K562 (cell line): Measurements from ENCODE around the gene RCL1. TPM values are rescaled to one million over a fixed set of nuclear protein-coding genes. Genes with fewer than 3 reads are reported as not detected.
A peak's percentile ranks its signal among the peaks of the same experiment; 100 is the strongest.

Experiments used
- EWSR1 ChIP-seq: fragments of 450-650 bp; IDR thresholded peaks from 2 replicates; pipeline ENCODE4 v1.6.1; 2018; ENCODE audit warnings: borderline replicate concordance, mild to moderate bottlenecking, low read depth, moderate library complexity; ENCODE audit not compliant: partially characterized antibody
- FOXM1 ChIP-seq, 2 experiments: fragments of 450-650 bp in 1 of 2; sonication (generic) in 1 of 2; formaldehyde crosslinking in 1 of 2; IDR thresholded peaks; 2 replicates each; pipeline versions ENCODE4 v1.6.1 to v1.9.0; 2017 to 2022; ENCODE audit warnings: low read depth in 2 of 2, mild to moderate bottlenecking in 2 of 2, missing genetic modification reagents in 1 of 2, moderate library complexity in 1 of 2
- HOMEZ ChIP-seq: fragments of 250-450 bp; sonication (Bioruptor Pico); IDR thresholded peaks from 2 replicates; pipeline ENCODE4 v1.4.0; 2020; ENCODE audit warnings: mild to moderate bottlenecking, moderate library complexity
- KDM2B ChIP-seq: fragments of 250-450 bp; sonication (Bioruptor Pico); IDR thresholded peaks from 2 replicates; pipeline ENCODE4 v1.8.0; 2021; ENCODE audit warnings: mild to moderate bottlenecking, moderate library complexity
- PCBP2 ChIP-seq: fragments of 200-400 bp; formaldehyde crosslinking; IDR thresholded peaks from 2 replicates; pipeline ENCODE4 v1.6.1; 2018; ENCODE audit warnings: low read length, low read depth, mild to moderate bottlenecking, moderate library complexity; ENCODE audit not compliant: poor library complexity, severe bottlenecking
- POLR2AphosphoS5 ChIP-seq: IDR thresholded peaks from 2 replicates; pipeline ENCODE4 v1.6.1; 2011; ENCODE audit warnings: mild to moderate bottlenecking, low read depth, low read length, moderate library complexity; ENCODE audit not compliant: control insufficient read depth, insufficient read depth
- RREB1 ChIP-seq: fragments of 250-450 bp; sonication (Bioruptor Pico); IDR thresholded peaks from 2 replicates; pipeline ENCODE4 v1.4.0; 2020
- SAFB2 ChIP-seq: fragments of 200-400 bp; formaldehyde crosslinking; IDR thresholded peaks from 2 replicates; pipeline ENCODE4 v1.6.1; 2018; ENCODE audit warnings: borderline replicate concordance, low read length, low read depth, moderate library complexity; ENCODE audit not compliant: severe bottlenecking
- SIN3B ChIP-seq: fragments of 450-650 bp; IDR thresholded peaks from 2 replicates; pipeline ENCODE4 v1.6.1; 2017; ENCODE audit warnings: low read depth, mild to moderate bottlenecking, moderate library complexity
- SPI1 ChIP-seq: IDR thresholded peaks from 2 replicates; pipeline ENCODE4 v1.6.1; 2011; ENCODE audit warnings: low read depth, low read length, control low read depth, borderline replicate concordance
- TAL1 ChIP-seq: fragments of 450-650 bp; IDR thresholded peaks from 2 replicates; pipeline ENCODE4 v1.6.1; 2016; ENCODE audit warnings: mild to moderate bottlenecking
- THAP7 ChIP-seq: fragments of 250-450 bp; sonication (Bioruptor Pico); IDR thresholded peaks from 2 replicates; pipeline ENCODE4 v1.5.0; 2021
- ZNF212 ChIP-seq: fragments of 450-650 bp; formaldehyde crosslinking; IDR thresholded peaks from 2 replicates; pipeline ENCODE4 v1.4.0; 2020; ENCODE audit warnings: mild to moderate bottlenecking
- polyA plus RNA-seq, 8 experiments: library from polyadenylated mRNA; depleted of rRNA in 4 of 8; stranded (reverse) in 5 of 8; unstranded in 3 of 8; fragments of >200 nt; fragmentation: Nextera tagmentation in 2 of 8; fragmentation: Illumina TruSeq in 1 of 8; extraction: Ambion mirVana in 2 of 8; extraction: Trizol in 1 of 8; gene quantifications; 2 replicates each; pipeline versions ENCODE4 v1.2.1 to v1.2.3, GENCODE V29; 2011 to 2014; ENCODE audit warnings: inconsistent platforms in 1 of 8, missing spikeins in 1 of 8
- total RNA-seq, 7 experiments: library from RNA; depleted of rRNA in 6 of 7; stranded (reverse); fragments of >200 nt in 6 of 7; fragmentation: Illumina TruSeq in 2 of 7; extraction: Trizol in 2 of 7; gene quantifications; 2 replicates each; pipeline versions ENCODE4 v1.2.1 to v1.2.3, GENCODE V29; 2011 to 2021; ENCODE audit warnings: low replicate concordance in 1 of 7
- TF ChIP-seq, protein P1 (sequence below): sonication (generic); formaldehyde crosslinking; IDR thresholded peaks from 2 replicates; pipeline ENCODE4 v1.8.0; 2023; ENCODE audit warnings: missing genetic modification reagents, mild to moderate bottlenecking, borderline replicate concordance

Gene RCL1
- total and polyA plus RNA-seq, 9 of the 15 experiments (the other 6 are each of a cell fraction or from before 2014, with no cell fraction given), result 24.0 to 67.7 (median 38.6) TPM

DNA sequence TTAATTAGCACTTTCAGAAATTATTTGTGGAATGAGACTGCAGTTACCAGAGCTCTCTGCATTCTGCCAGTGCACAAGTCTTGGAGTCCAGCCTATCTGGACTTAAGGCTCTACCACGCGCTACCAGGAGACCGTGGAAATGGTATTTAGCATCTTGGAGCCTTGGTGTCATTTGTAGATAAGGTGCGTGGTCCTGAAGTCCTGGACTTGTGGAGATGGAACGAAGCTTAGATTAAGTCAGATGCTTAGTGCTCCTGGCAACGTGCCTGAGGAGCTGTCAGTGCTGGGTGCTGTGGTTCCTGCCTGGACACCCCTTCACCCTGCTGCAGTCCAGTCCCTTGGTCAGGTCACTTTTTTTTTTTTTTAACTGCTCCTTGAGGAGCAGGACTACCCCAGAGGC, 59.7 kb downstream of the RCL1 start (continued):
- TF ChIP-seq, protein P1, sequence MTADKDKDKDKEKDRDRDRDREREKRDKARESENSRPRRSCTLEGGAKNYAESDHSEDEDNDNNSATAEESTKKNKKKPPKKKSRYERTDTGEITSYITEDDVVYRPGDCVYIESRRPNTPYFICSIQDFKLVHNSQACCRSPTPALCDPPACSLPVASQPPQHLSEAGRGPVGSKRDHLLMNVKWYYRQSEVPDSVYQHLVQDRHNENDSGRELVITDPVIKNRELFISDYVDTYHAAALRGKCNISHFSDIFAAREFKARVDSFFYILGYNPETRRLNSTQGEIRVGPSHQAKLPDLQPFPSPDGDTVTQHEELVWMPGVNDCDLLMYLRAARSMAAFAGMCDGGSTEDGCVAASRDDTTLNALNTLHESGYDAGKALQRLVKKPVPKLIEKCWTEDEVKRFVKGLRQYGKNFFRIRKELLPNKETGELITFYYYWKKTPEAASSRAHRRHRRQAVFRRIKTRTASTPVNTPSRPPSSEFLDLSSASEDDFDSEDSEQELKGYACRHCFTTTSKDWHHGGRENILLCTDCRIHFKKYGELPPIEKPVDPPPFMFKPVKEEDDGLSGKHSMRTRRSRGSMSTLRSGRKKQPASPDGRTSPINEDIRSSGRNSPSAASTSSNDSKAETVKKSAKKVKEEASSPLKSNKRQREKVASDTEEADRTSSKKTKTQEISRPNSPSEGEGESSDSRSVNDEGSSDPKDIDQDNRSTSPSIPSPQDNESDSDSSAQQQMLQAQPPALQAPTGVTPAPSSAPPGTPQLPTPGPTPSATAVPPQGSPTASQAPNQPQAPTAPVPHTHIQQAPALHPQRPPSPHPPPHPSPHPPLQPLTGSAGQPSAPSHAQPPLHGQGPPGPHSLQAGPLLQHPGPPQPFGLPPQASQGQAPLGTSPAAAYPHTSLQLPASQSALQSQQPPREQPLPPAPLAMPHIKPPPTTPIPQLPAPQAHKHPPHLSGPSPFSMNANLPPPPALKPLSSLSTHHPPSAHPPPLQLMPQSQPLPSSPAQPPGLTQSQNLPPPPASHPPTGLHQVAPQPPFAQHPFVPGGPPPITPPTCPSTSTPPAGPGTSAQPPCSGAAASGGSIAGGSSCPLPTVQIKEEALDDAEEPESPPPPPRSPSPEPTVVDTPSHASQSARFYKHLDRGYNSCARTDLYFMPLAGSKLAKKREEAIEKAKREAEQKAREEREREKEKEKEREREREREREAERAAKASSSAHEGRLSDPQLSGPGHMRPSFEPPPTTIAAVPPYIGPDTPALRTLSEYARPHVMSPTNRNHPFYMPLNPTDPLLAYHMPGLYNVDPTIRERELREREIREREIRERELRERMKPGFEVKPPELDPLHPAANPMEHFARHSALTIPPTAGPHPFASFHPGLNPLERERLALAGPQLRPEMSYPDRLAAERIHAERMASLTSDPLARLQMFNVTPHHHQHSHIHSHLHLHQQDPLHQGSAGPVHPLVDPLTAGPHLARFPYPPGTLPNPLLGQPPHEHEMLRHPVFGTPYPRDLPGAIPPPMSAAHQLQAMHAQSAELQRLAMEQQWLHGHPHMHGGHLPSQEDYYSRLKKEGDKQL (CRISPR knock-in tag), result no peak
- TF ChIP-seq PCBP2, result no peak
- 0 out of 2 replicates have a peak, but pooled peaks have one; percentile 49 for TF ChIP-seq FOXM1 (IDR thresholded peaks at IDR 0.05; ENCODE audit: low read depth)
- no peak for TF ChIP-seq FOXM1 (CRISPR knock-in tag; IDR thresholded peaks at IDR 0.05; ENCODE audit: low read depth)
- TF ChIP-seq HOMEZ (CRISPR knock-in tag), result no peak
- no peak for TF ChIP-seq KDM2B (CRISPR knock-in tag)
- TF ChIP-seq THAP7 (CRISPR knock-in tag), result no peak
- peak; percentile 87 for TF ChIP-seq POLR2AphosphoS5
- TF ChIP-seq RREB1, result 0 out of 2 replicates have a peak, but pooled peaks have one; percentile 45
- TF ChIP-seq SAFB2, result no peak
- peak; percentile 89 for TF ChIP-seq TAL1
- no peak for TF ChIP-seq EWSR1
- TF ChIP-seq SIN3B, result no peak
- no peak for TF ChIP-seq SPI1
- no peak for TF ChIP-seq ZNF212 (CRISPR knock-in tag)
